Melanocyte of skin (primary cell): ENCODE data around the gene KBTBD8. TPM values are rescaled to one million over a fixed set of nuclear protein-coding genes. Genes with fewer than 3 reads are reported as not detected.

Experiments used
- total RNA-seq, 2 donors: library from RNA; depleted of rRNA; stranded (reverse); fragments of >200 nt; gene quantifications; 2 replicates each; pipeline ENCODE4 v1.2.3, GENCODE V29; 2012

KBTBD8 gene
- 1 to 10 TPM in 1 of 2 donors, under 1 TPM in 1; 0.69 to 3.0 TPM for total RNA-seq

GRCh38 chr3:66998113-66998903, at the start of gene KBTBD8:
TSS of gene KBTBD8 (plus strand) at chr3:66998307. CDS start at chr3:66998356, 49 bp downstream.

